Dermis microvascular lymphatic vessel endothelial cell (primary cell): ENCODE data around the gene GALNT2. TPM values are rescaled to one million over a fixed set of nuclear protein-coding genes. Genes with fewer than 3 reads are reported as not detected.

Source experiments
- DNase-seq, 2 donors: peaks; one replicate each; pipeline versions ENCODE4 v3.0.0 to v3.0.0-alpha.2; 2010; ENCODE audit warnings: low read depth in 2 of 2
- total RNA-seq: library from RNA; depleted of rRNA; stranded (reverse); fragments of >200 nt; gene quantifications from 2 replicates; pipeline ENCODE4 v1.2.1, GENCODE V29; 2014

The GALNT2 gene
- total RNA-seq, 1 donor from 2014 or later: 38.1 TPM

GRCh38 chr1:230176326-230176725, 109.3 kb downstream of the GALNT2 start:
- DNase-seq: no peak

GRCh38 chr1:230176871-230177411, 109.9 kb downstream of the GALNT2 start:
- DNase-seq: no peak

GRCh38 chr1:230179249-230179648, 112.2 kb downstream of the GALNT2 start:
- DNase-seq: no peak

GRCh38 chr1:230185076-230186001, 118.3 kb downstream of the GALNT2 start:
- no peak for DNase-seq

- DNase-seq: peak; percentile 52 to 93
Measured at GRCh38 chr1:230186003-230186863, 119.2 kb downstream of the GALNT2 start.

- DNase-seq: peak; percentile 14 to 54
Measured at GRCh38 chr1:230186874-230187273, 119.8 kb downstream of the GALNT2 start.

- DNase-seq: no peak
Measured at GRCh38 chr1:230187290-230187689, 120.3 kb downstream of the GALNT2 start.

GRCh38 chr1:230188826-230189225, 121.8 kb downstream of the GALNT2 start:
- DNase-seq: no peak

GRCh38 chr1:230189341-230189740, 122.3 kb downstream of the GALNT2 start:
- no peak for DNase-seq

- no peak for DNase-seq
Measured at GRCh38 chr1:230189824-230190223, 122.8 kb downstream of the GALNT2 start.

GRCh38 chr1:230191079-230191804, 124.2 kb downstream of the GALNT2 start:
- DNase-seq: peak; percentile 75 to 91

GRCh38 chr1:230191855-230192254, 124.8 kb downstream of the GALNT2 start:
- no peak for DNase-seq

- no peak for DNase-seq
Measured at GRCh38 chr1:230194525-230194924, 127.5 kb downstream of the GALNT2 start.

GRCh38 chr1:230195199-230195598, 128.2 kb downstream of the GALNT2 start:
- no peak for DNase-seq

- no peak for DNase-seq
Measured at GRCh38 chr1:230196077-230196476, 129.0 kb downstream of the GALNT2 start.

GRCh38 chr1:230197644-230198567, 130.9 kb downstream of the GALNT2 start:
- DNase-seq: no peak

GRCh38 chr1:230199034-230199433, 132.0 kb downstream of the GALNT2 start:
- no peak for DNase-seq

- no peak for DNase-seq
Measured at GRCh38 chr1:230199554-230199953, 132.5 kb downstream of the GALNT2 start.

GRCh38 chr1:230200276-230200675, 133.2 kb downstream of the GALNT2 start:
- DNase-seq: no peak

GRCh38 chr1:230201445-230201844, 134.4 kb downstream of the GALNT2 start:
- no peak for DNase-seq
